NCI-H2029 treated with DMSO at 0.1 percent for 48 hours (cell line): ENCODE results near the gene RNF113B.

Experiments used
- DNase-seq: peaks from one replicate; lab custom pipeline; 2025; lab: John Stamatoyannopoulos, UW

The RNF113B gene

DNA sequence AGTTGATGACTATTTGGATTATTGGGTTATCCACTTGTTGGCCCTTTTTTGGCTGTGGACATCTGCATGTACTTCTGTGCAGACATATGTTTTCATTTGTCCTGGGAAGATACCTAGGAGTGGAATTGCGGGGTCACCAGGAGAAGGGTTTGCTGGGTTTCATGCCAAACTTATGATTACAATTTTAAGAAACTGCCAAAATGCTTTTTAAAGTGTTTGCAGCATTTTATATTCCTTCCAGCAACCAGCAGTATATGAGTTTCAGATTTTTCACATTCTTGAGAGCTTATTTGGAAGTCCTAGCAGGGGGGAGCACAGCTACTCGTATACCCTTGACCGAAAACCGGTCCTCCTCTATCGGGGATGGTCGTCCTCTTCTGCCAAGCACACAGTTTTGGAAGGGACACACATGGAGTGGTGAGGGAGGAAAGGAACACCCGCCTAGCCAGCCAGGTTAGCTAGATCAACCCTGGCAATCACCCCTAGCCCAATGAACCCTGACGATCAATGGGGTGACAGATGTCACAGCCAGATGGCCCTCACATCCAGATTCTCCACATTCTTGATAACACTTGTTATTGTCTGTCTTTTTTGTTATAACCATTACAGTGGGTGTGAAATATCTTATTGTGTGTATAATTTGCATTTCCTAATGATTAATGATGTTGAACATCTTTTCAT lies 26.7 kb upstream of the RNF113B start:
- no peak for DNase-seq

- DNase-seq = no peak
These were observed 24.9 kb upstream of the RNF113B start for GRCh38 chr13:98201984-98202383.

DNA sequence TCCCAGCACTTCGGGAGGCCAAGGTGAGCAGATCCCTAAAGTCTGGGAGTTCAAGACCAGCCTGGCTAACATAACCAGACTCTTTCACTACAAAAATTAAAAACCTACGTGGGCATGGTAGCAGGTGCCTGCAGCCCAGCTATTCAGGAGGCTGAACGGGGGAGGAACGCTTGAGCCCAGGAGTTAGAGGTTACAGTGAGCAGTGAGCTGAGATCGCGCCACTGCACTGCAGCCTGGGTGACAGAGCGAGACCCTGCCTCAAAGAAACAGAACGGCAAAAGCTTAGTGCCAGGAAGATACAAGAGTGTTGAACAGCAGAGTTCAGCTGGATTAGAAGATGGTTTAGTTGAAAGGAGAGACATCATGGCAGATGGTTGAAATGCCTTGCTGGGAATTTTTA lies 24.1 kb upstream of the RNF113B start:
- no peak for DNase-seq

DNA sequence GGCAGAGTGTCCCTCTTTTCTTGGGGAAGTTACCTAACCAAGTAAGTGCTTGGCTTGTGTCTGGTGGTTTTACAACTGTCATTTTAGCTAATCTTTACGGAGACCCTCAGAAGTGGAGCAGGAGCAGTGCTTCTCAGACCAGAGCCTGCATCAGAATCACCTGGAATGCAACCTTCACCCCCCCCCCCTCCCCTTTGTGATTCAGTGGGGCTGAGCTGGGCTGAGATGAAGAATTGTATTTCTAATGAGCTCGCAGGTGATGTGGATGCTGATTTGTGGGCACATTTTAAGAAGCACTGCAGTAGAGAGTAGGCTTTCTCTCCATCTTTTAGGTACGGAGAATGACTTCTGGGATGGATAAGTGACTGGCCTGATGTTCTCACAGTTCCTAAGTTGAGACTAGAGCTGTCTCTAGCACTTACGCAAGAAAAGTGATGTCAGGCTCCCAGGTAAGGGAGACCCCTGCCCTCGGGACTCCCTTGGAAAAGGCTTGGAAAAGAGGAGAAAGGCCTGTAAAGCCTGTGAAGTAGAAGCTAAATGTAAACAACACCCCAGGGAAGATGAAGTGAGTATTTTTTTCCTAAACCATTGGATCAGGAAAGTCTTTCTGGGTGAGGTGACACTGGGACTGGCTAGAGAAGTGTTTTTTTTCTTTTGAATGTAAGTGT lies 23.3 kb upstream of the RNF113B start:
- DNase-seq = no peak

DNA sequence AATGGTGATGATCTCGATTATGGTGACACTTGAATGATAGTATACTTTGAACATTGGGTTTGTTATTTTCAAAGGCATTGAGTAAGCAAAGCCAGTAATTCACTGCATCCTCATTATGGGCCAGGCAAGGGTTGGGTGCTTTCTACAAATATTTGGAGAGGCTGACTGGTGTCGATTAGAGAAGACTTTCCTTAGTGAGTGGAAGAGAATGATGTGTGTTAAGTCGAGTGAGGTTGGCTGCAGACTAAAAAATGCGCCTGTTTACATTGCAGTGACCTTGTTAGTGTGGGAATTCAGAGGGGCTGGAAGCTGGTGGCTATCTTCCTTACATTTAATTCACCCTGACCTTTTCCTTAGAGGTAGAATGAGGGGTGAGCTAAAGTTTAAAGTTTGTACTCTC lies 22.4 kb upstream of the RNF113B start:
- no peak for DNase-seq

DNA sequence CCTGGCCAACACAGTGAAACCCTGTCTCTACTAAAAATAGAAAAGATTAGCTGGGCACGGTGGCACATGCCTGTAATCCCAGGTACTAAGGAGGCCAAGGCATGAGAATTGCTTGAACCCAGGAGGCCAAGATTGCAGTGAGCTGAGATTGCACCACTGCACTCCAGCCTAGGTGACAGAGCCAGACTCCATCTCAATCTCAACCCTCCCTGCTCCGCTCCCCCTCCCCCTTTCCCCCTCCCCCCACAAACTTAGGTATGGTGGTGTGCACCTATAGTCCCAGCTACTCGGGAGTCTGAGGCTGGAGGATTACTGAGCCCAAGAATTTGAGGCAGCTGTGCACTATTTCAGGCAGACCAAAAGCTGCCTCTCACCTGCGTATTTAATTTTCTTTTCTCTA lies 21.6 kb upstream of the RNF113B start:
- DNase-seq = no peak

GRCh38 chr13:98195054-98195791 lies 18.2 kb upstream of the RNF113B start:
- DNase-seq = no peak

GRCh38 chr13:98192008-98192407 lies 14.9 kb upstream of the RNF113B start:
- DNase-seq = no peak

GRCh38 chr13:98190889-98191444 lies 13.9 kb upstream of the RNF113B start:
- no peak for DNase-seq

DNA sequence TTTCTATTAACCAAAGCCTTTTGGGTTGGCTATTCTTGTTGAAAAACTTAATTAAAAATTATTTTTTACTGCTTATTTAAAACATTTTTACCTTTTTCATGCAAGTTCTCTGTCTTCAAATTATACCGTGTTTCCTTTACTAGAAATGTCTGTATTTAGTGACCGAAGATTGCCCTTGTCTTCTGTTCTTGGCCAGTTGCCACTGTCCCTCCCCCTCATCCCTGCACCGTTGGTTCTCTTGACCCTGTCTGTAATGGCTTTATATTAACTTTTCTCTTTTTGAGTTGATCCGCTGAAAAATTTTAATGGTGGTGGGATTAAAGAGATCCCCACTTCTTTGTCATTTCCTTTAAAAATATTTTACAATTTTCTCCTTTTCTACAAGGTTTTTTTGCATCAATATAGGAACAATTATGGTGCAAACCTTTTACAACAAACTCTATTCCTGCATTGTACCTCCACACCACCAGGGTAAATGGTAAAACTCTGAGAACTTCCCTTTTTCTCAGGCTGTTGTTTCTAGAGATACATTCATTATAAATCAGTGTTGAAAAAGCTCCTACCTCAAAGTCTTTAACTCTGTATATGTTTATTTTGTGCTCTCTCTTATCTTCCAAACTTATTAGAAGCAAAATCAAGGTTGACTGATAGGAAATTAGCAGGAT lies 12.9 kb upstream of the RNF113B start:
- DNase-seq = no peak

DNA sequence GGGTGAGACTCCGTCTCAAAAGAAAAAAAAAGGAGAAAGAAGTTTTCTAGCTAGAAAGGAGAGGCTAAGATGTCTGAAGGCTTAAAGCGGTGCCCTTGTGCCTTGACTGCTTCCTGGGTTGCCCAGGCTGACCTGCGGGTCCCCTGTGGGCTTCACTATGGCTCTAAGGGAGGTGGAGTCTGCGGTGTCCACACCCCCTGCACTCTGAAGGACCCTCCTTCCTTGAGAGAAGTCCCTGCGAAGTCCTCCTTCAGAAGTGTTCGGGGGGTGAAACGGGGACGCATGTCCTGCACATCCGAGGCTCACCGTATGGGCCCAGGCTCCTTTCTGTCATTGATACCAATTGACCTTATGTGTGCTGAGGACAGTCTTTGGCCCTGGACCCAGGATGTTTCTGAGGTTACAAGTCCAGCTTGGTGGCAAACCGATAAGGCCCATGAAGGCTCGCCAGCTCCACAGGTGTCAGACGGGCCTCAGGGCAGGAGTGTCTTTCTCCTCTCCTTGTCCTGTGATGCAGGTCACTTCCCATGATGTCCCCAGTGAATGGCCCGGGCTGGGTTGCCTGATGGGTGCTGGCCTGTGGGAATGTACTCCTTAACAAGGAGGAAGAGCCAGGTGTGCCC lies 11.6 kb upstream of the RNF113B start:
- DNase-seq = no peak

DNA sequence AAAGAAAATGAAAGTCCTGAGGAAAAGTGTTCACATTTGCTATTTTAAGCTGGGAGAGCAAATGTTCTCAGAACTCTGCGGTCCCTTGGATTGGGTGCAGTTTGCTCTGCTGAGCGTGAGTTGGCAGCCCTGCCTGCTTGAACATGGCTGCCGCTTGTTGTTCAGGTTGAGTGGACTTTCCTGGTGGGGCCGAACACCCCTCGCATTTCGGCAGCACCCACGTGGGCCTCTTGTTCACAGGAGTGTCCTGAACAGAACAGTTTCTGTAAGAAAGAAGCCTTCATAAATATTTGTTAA lies 10.8 kb upstream of the RNF113B start:
- no peak for DNase-seq

GRCh38 chr13:98187155-98187964 lies 10.3 kb upstream of the RNF113B start:
- no peak for DNase-seq

DNA sequence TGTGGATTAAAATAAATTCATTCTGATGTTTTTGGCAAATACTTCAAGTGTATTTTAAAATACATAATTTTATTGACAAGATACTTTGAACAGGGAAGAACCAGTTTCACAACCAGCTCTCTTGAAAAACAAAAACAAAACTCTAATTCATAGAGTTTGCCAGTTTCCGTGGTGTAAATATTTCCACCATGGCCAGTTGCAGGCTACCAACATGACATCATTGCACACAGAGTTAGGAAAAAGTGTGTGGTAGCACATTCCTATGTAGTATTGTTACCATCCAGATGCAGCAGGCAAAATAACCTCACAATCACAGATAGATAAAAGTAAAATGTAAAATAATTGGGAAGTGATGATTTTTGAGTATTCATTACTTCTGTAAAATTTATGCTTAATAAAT lies 7.7 kb upstream of the RNF113B start:
- DNase-seq = no peak

DNA sequence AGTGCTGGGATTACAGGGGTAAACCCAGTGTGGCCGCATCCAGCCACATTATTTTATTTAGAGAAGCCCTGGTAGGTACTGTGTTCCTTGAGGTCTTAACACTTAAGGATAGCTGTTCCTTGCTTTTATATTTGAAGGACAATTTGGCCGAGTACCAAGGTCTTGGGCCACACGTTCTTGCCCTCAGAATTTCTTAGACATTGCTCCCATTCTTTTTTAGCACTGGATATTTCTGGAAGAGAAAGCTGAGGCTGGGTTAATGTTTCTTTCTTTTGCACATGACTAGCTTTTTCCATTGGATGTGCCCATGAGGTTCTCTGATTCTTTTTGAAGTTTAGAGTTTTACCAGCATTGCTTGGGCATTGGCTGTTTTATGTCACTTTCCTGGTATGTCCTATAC lies 5.5 kb upstream of the RNF113B start:
- no peak for DNase-seq

- no peak for DNase-seq
These were observed 5.1 kb upstream of the RNF113B start for GRCh38 chr13:98182153-98182552.

DNA sequence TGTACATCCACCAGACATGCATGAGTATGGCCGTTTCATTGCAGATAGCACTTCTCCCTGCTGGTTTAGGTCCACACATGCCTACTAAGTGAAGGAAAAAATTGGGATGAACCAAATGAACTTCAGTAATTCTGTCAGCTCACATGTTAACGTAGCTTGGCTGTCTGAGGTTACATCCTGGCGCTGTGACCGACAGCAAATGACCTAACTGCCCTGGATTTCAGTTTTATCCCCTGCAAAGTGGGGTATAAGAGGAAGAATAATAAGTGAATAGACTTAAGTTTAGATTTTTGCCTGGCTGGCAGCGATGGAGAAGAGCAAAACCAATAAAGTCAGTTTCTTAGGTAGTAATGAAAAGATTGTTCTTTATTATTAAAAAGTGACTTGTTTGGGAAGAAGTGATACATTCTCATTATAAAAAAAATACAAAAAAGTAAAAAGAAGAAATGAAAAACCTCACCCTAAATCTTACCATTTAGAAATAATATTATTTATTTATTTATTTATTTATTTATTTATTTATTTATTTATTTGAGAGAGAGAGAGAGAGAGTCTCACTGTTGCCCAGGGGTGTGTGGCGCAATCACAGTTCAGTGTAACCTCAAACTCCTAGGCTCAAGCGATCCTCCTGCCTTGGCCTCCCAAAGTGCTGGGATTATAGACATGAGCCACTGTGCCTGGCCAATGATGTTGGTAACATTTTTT lies 4.2 kb upstream of the RNF113B start:
- no peak for DNase-seq

DNA sequence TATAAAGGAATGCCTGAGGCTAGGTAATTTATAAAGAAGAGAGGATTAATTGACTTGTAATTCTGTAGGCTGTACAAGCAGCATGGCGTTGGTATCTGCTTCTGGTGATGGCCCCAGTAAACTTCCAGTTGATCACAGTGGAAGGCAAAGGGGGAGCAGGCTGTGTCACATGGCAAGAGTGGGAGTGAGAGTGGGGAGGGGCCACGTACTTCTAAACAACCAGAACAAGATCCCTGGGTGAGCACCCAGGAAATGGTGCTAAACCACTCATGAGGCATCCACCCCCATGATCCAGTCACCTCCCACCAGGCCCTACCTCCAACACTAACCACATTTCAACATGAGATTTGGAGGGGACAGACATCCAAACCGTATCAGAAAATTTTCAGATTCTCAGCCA lies 3.0 kb upstream of the RNF113B start:
- no peak for DNase-seq

DNA sequence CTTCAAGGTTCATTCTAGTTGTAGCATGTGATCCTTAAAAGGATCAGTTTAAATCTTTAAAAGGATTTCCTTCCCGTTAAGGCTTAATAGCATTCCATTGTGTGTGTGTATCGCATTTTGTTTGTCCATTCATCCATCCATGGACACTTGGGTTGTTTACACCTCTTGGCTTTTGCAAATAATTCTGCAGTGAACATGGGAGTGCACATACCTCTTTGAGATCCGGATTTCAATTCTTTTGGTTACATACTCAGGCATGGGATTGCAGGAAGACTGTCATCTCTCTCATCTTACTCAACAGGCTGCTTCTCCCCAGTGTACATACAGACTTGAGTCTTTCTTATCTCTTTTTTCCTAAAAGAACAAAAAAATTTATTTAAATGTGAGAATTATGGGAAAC lies 1.2 kb downstream of the RNF113B start:
- DNase-seq = no peak

GRCh38 chr13:98175043-98175442 lies 2.0 kb downstream of the RNF113B start:
- DNase-seq = no peak

DNA sequence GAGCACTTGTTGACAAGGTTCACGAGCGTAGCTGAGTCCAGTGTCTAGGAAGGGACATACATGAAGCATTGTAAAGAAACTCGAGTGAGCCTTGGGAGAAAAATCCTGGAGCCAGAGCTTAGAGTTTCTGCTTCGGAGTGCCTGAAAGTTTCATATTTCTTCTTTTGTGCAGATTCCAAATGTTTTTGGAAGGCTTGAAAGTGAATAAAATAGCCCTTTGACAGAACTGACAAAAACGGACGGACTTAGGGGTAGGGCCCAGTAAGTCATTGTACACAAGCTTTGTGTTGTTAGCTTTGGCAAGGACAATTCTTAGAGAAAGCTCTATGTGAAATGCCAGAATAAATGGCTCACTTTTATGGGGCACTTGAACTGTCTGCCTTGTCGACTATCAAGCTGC lies 2.8 kb downstream of the RNF113B start:
- no peak for DNase-seq
